Transverse colon (tissue), 4 donors: ENCODE data around the gene PPM1H. TPM values are rescaled to one million over a fixed set of nuclear protein-coding genes. Genes with fewer than 3 reads are reported as not detected.

Source experiments
- DNase-seq: peaks from one replicate; pipeline ENCODE4 v3.0.0-alpha.2; 2019
- H3K27ac ChIP-seq, 4 donors: fragments of 200-600 bp; sonication (generic); 2 replicates each; pipeline ENCODE4 v1.5.1; 2016 to 2018; ENCODE audit warnings: inconsistent platforms in 4 of 4
- H3K27me3 ChIP-seq: fragments of 200-600 bp; sonication (generic); 2 replicates; pipeline ENCODE4 v1.5.1; 2017; ENCODE audit warnings: inconsistent platforms
- H3K36me3 ChIP-seq, 4 donors: fragments of 200-600 bp; sonication (generic); 2 replicates each; pipeline ENCODE4 v1.5.1; 2017 to 2019; ENCODE audit warnings: inconsistent platforms in 4 of 4
- H3K4me1 ChIP-seq, 4 donors: fragments of 200-600 bp; sonication (generic); 2 replicates each; pipeline ENCODE4 v1.5.1; 2017 to 2020; ENCODE audit warnings: inconsistent platforms in 4 of 4
- H3K4me3 ChIP-seq, 4 donors: fragments of 200-600 bp; sonication (generic); 1 replicate in 1 of 4; 2 replicates in 3 of 4; pipeline versions ENCODE4 v1.5.1 to v1.6.1; 2017 to 2019; ENCODE audit warnings: inconsistent platforms in 4 of 4
- H3K9me3 ChIP-seq, 2 donors: fragments of 200-600 bp; sonication (generic); 2 replicates each; pipeline ENCODE4 v1.5.1; 2017 to 2019; ENCODE audit warnings: inconsistent platforms in 2 of 2
- EP300 ChIP-seq: sonication (generic); formaldehyde crosslinking; IDR thresholded peaks from one replicate; pipeline ENCODE4 v1.6.1; 2017; ENCODE audit warnings: antibody characterized with exemption, low read depth
- POLR2A ChIP-seq: fragments of 450-650 bp; IDR thresholded peaks from one replicate; pipeline ENCODE4 v1.6.1; 2016; ENCODE audit warnings: antibody characterized with exemption, mild to moderate bottlenecking, moderate library complexity
- POLR2AphosphoS5 ChIP-seq, 3 donors: sonication (generic); formaldehyde crosslinking; IDR thresholded peaks; one replicate each; pipeline ENCODE4 v1.6.1; 2016; ENCODE audit warnings: antibody characterized with exemption in 3 of 3
- WGBS, 2 donors: methylation state at CpG; one replicate each; pipeline ENCODE4 v1.1.5; 2018; ENCODE audit warnings: low coverage in 1 of 2; 5-methylcytosine and 5-hydroxymethylcytosine counted together
- in situ Hi-C, 4 donors: fragments of 200-750 bp; cut with MboI; loops; one replicate each; pipeline versions ENCODE4 v1.15.0 to v1.15.1; 2017; ENCODE audit warnings: low sequenced_read_pairs in 3 of 4, low pct_ligation_motif_present in 1 of 4, low pct_unique_long_range_greater_than_20kb in 1 of 4
- intact Hi-C: fragments of 100-400 bp; cut with DNase I; formaldehyde crosslinking; loops from one replicate; pipeline ENCODE4 v1.15.1; 2023; ENCODE audit warnings: low total_unique reads
- total RNA-seq, 4 donors: library from RNA; depleted of rRNA; stranded (reverse); fragments of >200 nt; gene quantifications; one replicate each; pipeline ENCODE4 v1.1.0, GENCODE V29; 2016
- TF ChIP-seq, protein P1 (sequence below), 5 experiments: fragments of 200-600 bp in 3 of 5; fragments of 450-650 bp in 2 of 5; sonication (generic) in 3 of 5; IDR thresholded peaks; 1 replicate in 2 of 5; 2 replicates in 3 of 5; pipeline ENCODE4 v1.5.1; 2016 to 2017; ENCODE audit warnings: antibody characterized with exemption in 5 of 5, inconsistent platforms in 3 of 5, mild to moderate bottlenecking in 2 of 5, moderate library complexity in 1 of 5

The PPM1H gene
- total RNA-seq, 4 donors from 2014 or later, result 0.37 to 3.2 (median 2.8) TPM

DNA sequence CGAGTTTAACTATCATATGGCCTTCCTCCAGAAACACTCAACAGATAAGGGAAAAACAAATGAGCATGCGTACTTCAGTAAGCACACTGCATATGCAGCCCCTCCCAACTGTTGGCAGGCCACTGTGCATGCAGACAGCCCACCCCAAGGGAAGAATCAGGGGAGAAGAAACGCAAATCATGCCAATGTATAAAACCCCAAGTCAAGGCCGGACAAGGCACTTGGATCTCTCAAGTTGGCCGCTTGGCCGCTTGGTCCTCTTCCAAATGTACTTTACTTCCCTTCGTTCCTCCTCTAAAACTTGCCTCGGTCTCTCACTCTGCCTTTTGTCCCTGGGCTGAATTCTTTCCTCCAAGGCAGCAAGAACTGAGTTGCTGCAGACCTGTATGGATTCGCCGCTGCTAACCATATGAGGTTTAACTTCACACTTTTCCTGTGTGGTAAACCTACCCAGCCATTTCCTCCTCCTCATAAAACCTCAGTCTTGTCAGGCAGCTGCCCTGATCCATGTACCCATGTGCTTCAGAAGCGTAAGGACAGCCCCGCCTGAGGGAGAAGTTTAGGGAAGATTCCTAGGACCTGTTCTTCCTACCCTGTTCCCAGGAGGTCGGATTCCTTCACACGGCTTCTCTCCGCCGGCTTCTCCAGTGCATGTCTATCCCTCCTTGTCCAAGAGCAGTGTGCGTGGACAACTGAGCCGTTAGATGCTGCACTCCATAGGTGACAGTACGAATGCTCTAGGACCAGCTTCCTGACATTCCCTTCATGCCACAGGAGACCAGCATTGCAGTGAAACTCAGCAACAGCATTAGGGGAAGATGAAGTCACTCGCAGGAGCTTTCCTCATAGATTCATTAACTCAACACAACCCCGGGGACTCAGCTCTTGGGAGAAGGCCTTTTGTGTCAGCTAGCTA lies 280.4 kb downstream of the PPM1H start:
- in situ Hi-C loops (no loop called here), intact Hi-C loops (no loop called here)
- Histone ChIP-seq H3K27ac (no peak overlapping the region), H3K4me1 (no peaks in the 10 kb centered on the region), H3K9me3 (no peaks in the 10 kb centered on the region), H3K36me3 (no peaks in the 10 kb centered on the region), H3K27me3 (no peaks in the 10 kb centered on the region), H3K4me3 (no peak overlapping the region)
- TF ChIP-seq POLR2AphosphoS5 (IDR thresholded peaks at IDR 0.05) (no peak), EP300 (no peak), POLR2A (no peak)
- TF ChIP-seq, protein P1, sequence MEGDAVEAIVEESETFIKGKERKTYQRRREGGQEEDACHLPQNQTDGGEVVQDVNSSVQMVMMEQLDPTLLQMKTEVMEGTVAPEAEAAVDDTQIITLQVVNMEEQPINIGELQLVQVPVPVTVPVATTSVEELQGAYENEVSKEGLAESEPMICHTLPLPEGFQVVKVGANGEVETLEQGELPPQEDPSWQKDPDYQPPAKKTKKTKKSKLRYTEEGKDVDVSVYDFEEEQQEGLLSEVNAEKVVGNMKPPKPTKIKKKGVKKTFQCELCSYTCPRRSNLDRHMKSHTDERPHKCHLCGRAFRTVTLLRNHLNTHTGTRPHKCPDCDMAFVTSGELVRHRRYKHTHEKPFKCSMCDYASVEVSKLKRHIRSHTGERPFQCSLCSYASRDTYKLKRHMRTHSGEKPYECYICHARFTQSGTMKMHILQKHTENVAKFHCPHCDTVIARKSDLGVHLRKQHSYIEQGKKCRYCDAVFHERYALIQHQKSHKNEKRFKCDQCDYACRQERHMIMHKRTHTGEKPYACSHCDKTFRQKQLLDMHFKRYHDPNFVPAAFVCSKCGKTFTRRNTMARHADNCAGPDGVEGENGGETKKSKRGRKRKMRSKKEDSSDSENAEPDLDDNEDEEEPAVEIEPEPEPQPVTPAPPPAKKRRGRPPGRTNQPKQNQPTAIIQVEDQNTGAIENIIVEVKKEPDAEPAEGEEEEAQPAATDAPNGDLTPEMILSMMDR (IDR thresholded peaks at IDR 0.05), result no peak
- WGBS, 2 donors, result 92 to 97% methylated on average over 14 to 21 of the region's 21 CpGs
- DNase-seq, result no peak

DNA sequence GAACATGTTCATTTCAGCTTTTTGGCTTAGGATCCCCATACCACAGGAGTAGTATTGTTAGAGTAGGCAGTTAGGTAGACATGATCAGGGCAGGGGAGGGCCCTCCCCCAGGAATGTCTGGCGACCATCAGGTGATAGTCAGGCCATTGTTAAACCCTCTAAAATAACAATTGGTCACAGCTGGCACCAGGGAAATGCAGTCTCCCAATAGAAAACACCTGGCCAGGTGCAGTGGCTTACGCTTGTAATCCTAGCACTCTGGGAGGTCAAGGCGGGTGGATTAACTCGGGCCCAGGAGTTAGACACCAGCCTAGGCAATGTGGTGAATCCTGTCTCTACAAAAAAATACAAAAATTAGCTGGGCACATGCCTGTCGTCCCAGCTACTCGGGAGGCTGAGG lies 281.2 kb downstream of the PPM1H start:
- no peak overlapping the region for H3K4me3 ChIP-seq
- in situ Hi-C loops (no loop called here), intact Hi-C loops (no loop called here)
- no peaks in the 10 kb centered on the region for H3K4me1 ChIP-seq
- WGBS, 2 donors, result 81 to 90% methylated on average over 3 to 6 of the region's 6 CpGs
- no peak overlapping the region for H3K27ac ChIP-seq
- no peak for TF ChIP-seq EP300
- no peak for DNase-seq
- no peaks in the 10 kb centered on the region for H3K9me3 ChIP-seq
- H3K36me3 ChIP-seq, result no peaks in the 10 kb centered on the region
- no peaks in the 10 kb centered on the region for H3K27me3 ChIP-seq

DNA sequence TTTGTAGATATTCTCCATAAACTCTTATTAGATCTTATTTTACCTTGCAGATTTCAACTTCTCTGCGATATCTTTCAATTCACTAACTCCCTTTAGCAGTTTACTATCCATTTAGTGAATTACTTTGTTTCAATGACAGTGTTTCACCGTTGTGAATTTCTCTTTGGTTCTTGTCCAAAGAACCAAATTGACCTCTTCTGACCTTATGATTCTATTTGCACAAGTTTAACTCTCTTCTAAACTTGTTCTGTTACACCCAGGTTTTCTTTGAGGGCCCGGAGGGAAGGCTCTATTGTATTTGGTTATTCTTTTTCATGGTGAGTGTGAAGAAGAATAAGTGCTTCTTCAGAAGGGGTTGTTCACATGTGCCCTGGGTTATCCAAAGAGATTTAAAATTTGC lies 281.6 kb downstream of the PPM1H start:
- H3K4me1 ChIP-seq, result no peaks in the 10 kb centered on the region
- intact Hi-C loops, result no loop called here
- TF ChIP-seq POLR2A (no peak), EP300 (no peak), POLR2AphosphoS5 (IDR thresholded peaks at IDR 0.05) (no peak)
- TF ChIP-seq, protein P1 (IDR thresholded peaks at IDR 0.05), result no peak
- H3K4me3 ChIP-seq, result no peak overlapping the region
- H3K27me3 ChIP-seq, result no peaks in the 10 kb centered on the region
- in situ Hi-C loops, result no loop called here
- DNase-seq, result no peak
- no peak overlapping the region for H3K27ac ChIP-seq
- WGBS, 2 donors, result 60 to 68% methylated on average over 2 to 3 of the region's 3 CpGs
- no peaks in the 10 kb centered on the region for H3K9me3 ChIP-seq
- H3K36me3 ChIP-seq, result no peaks in the 10 kb centered on the region

DNA sequence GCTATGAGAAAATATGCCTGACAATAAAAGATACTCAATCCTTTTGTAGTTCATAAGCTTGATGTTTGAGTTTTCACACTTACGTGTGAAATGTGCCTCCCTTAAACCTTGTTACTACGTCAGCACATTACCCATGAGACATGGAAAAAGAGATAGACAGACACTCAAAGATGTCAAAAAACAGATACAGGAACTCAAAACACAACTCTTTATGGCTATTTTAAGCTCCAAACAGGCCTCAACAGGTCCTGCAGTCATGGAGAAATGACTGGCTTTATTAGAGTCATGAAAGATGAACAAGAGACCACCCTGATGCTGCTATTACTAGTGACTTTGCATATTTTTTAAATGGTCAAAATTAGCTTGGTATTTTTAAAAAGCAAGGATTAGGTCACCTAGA lies 283.8 kb downstream of the PPM1H start:
- in situ Hi-C loops (no loop called here), intact Hi-C loops (no loop called here)
- 87 to 94% methylated on average over 2 of the region's 2 CpGs for WGBS, 2 donors
- no peak for DNase-seq
- TF ChIP-seq POLR2AphosphoS5 (IDR thresholded peaks at IDR 0.05) (no peak), EP300 (no peak), POLR2A (no peak)
- TF ChIP-seq, protein P1 (IDR thresholded peaks at IDR 0.05), result no peak
- no peaks in the 10 kb centered on the region for H3K4me1 ChIP-seq
- no peaks in the 10 kb centered on the region for H3K9me3 ChIP-seq
- no peaks in the 10 kb centered on the region for H3K27me3 ChIP-seq
- H3K4me3 ChIP-seq, result no peak overlapping the region
- no peak overlapping the region for H3K27ac ChIP-seq
- no peaks in the 10 kb centered on the region for H3K36me3 ChIP-seq
